CD4-positive, alpha-beta T cell treated with Interleukin-2 at 100 ng/mL for 4 hours (primary cell): ENCODE results near the gene LAPTM5.

Source experiments
- DNase-seq: peaks from one replicate; pipeline ENCODE4 v3.0.0-alpha.2; 2020; ENCODE audit warnings: low spot score

The LAPTM5 gene

DNA sequence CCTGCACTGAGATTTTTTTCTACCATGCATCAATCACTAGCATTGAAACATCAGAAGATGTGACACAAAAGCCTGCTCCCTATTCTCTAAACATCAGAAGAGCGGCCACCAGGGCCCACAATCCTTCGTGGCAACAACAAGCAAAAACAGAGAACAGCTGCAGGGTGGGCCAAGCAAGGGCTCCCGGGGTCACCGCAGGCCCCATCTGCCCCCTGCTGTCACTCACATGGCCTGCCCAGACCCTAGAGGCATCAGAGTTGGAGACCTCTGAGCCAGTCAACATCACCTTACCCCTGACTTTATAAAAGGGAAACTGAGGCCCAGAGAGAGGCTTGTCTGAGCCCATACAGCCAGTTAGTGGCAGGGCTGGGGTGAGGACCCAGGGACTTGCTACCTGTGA, 1.8 kb downstream of the LAPTM5 start:
- no peak for DNase-seq

DNA sequence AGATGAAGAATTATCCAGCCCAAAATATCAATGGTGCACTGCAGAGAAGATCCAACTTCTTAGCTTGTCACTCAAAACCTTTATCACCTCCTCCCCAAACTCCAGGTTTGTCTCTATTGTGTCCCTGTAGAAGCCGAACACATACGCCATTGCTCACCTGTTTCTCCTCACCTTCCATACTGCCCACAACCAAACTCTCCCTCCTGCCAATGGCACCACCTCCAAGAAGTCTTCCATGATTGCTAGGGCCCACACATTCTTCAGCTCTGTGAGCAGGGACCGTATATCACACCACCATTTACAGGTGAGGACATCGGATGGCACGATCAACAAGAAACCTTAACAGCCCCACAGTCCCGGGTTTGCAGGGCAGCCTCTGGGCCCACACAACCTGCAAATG, 2.2 kb downstream of the LAPTM5 start:
- no peak for DNase-seq

DNA sequence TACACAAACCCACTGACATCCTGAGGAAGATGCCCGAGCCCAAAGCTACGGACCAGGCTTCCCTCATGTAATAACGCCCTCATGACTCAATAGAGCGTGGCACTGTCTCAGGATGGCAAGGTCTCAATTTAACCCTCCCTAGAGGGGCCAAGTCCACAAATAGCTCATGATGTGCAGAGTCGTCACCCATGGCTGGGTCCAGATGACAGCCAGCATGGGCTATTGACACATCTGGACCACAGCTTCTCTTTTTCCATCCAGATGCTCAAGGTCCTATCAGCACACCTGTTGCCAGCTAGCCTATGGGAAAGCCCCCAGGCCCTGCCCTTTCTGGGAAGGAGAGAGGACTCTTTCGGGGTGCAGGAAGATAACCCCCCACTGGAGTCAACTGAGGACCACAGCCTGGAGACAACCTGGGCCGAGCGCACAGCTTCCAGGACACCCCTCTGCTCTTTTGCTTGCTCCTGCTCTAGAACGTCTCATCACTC, 2.8 kb downstream of the LAPTM5 start:
- peak; percentile 43 for DNase-seq

DNA sequence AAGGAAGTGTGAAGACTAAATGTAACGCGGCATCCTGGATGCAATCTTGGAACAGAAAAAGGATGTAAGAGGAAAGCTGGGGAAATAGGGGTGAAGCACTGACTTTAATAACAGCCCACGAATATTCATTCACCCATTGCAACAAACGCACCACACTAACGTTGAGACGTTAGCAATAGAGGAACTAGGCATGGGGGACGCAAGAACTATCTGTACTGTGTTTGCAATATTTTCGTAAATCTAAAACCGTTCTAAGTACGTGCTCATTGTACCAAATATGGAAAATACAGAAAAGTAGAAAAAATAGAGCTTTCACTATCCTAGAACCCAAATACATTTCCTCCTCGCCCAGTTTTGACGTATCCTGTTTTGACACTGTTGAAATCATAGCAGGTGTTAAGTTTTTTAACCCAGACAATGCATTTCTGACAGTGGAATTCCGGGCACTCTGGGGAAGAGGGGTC, 3.9 kb downstream of the LAPTM5 start:
- DNase-seq: peak; percentile 29

DNA sequence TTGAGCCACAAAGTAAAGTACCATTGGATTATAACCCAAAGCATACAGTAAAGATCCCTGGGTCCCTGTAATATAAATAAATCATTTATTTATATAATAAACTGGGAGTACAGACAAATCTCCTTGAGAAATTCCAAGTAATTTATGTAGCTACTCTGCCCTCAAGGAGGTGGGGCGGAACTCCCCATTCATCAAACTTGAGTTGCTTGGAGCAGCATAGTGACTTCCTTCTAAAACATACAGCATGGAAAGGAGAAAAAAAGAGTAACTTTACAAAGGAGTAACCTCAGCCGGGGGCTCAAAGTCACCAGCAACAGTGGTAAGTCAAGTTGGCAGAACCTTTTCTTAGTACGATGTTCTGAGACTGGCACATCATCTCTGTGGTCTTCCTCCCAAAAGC, 4.5 kb downstream of the LAPTM5 start:
- DNase-seq: no peak

DNA sequence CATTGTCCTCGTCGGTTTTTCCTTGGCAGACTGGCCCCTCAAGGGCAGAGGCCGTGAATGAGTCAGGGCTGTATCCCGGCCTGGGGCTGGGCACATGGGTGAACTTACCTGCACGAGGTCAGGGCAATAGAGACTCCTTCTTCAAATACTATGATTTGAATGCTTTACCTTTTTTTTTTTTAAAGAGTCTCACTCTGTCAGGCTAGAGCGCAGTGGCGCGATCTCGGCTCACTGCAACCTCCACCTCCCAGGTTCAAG, 5.0 kb downstream of the LAPTM5 start:
- no peak for DNase-seq

DNA sequence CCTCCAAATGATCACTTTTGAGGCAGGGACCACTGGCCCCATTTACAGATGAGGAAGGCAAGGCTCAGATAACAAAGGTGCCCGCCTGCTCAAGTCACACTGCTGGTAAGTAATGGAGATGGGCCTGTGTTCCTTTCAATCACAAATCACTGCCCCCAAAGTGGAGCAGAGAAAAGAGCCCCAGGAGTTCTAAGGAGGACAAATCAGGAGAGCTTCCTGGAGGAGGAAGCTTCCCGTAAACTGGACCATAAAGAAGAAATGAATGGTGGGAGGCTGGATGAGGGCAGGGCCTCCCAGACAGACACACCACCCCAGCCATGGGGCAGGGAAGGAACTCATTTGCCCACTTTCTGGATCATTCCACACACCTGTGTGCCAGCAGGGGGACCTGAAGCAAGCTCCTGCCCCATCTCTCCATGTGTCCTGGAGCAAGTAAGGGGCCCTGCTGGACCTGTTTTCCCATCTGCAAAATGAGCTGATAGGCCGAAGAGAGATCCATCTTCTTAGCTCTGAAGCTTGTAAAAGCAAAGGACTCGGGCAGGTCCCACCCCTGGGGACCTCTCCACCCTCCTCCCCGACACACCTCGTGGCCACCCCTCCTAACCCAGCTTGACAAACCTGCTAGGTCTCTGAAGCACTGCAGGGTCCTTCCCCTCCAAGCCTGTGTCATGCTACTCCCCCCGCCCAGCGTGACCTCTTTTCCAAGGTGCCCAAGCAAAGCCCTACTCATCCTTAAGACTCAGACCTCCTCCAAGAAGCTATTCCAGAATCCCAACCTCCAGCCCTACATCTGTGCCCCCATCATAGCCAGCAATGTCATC, 5.5 kb downstream of the LAPTM5 start:
- peak; percentile 25 for DNase-seq

DNA sequence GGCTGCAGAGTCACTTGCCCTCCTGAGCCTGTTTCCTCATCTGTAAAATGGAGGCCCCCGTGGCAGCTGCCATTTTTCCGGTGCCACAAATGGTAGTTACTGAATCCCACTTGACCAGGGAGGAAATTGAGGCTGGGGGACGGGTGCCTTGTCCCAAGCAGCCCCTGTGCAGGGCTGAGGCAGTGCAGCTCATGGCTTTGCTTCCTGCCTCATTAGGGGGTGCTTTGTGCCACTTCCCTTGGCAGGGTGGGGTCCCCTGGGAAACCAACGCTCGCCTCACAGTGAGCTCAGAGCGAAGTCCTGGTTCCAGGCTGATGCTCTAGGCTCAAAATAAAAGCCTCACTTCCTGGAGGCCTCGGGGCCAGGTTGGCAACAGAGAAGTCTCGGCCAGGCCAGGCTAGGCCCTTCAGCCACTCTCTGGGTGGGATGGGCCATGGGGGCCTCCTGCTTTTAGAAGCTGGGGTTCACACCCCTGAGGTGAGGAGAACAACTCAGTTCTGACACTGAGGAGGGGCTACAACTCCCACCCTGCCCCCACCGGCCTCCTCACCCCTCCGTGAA, 6.8 kb downstream of the LAPTM5 start:
- DNase-seq: no peak

DNA sequence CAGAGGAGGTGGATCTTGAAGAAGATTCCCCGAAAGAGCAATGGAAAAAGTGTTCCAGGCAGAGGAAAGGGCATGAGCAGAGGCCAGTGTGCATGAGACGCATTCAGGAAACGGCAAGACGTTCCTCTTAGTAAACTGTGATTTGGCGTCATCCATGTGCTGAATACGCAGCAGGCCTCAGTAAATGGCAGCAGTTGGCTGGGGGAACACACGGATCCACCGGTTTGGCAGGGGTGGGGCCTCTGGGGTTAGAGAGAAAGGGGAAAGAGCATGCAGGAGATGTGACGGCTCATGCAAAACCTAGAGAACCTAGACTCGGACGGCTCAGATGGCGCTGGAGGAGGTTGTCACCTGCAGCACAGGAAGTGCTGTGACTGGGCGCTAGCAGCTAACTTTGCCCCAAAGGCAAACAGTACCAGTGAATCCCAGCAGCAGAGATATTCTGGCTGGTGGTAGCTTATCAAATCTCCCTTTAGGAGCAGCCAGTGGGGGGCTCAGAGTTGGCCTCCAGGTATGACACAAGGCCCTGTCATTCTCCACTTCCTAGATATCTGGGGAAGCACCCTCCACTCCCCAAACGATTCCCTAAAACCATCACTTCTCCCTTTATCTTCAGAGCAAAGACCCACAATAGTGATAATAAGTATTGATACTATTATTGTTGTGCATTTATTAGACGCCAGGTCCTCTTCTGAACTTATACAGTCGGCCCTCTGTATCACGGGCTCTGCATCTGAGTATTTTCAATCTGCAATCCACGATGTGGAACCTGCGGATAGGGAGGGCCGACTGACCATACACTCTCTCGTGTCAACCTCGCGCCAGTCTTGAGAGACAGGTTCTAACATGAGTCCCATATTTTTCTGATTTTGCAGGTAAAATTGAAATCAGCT, 7.6 kb downstream of the LAPTM5 start:
- DNase-seq: peak; percentile 75

DNA sequence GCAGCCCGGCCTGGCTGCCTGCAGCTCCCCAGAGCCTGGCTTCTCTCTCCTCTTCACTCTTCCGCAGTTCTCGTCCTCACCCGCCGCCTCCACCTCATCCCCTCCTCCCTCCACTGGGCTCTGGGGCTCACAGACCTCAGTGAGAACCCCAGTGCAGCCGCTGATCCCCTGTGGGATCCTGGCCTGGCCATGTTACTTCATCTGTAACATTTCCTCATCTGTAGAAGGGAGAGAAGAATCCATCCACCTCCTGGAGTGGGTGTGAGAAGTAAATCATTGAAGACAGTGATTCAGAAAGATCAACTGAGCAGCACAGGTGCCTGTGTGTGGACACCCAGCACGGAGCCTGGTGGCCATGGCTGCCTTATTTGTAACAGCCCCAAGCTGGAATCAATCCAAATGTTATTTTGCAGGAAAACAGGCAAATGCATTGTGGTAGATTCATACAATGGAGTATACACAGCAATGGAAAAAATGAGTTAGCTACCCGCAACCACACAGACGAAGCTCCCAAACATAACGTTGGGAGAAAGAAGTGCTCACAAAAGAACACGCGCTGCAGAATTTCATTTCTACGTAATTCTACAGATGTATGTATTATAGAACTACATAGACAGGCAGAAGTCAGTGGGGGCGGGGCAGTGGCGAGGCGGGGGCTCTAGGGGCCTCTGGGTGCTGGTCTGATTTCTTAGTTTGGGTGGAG, 8.7 kb downstream of the LAPTM5 start:
- peak; percentile 25 for DNase-seq

DNA sequence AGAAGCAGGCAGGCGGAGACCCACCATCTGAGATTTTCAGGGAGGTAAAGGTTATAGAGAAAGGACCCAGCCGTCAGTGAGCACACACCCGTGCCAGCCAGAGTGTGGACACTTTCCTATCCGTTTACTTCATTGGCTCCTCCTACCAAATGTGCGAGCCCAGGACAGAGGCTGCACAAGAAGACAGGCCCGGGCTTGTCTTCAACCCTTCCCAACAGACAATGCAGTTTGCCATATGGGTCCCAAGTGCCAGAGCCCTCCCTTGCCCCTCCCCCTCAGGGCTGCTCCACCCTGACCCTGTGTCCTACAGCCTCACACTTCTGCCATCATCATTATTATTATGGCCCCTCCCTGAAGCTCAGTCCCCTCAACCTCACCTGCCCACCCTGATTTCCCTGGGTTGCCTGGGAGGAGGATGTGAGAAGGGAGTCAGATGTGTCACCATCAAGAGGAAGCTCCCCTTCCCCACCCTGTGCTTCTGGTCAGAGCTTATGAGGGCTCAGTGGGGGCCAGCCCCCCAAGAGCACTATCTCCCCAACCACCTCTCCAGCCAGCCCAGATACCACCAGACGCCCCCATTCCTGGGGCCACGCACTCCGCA, 9.4 kb downstream of the LAPTM5 start:
- DNase-seq: no peak

DNA sequence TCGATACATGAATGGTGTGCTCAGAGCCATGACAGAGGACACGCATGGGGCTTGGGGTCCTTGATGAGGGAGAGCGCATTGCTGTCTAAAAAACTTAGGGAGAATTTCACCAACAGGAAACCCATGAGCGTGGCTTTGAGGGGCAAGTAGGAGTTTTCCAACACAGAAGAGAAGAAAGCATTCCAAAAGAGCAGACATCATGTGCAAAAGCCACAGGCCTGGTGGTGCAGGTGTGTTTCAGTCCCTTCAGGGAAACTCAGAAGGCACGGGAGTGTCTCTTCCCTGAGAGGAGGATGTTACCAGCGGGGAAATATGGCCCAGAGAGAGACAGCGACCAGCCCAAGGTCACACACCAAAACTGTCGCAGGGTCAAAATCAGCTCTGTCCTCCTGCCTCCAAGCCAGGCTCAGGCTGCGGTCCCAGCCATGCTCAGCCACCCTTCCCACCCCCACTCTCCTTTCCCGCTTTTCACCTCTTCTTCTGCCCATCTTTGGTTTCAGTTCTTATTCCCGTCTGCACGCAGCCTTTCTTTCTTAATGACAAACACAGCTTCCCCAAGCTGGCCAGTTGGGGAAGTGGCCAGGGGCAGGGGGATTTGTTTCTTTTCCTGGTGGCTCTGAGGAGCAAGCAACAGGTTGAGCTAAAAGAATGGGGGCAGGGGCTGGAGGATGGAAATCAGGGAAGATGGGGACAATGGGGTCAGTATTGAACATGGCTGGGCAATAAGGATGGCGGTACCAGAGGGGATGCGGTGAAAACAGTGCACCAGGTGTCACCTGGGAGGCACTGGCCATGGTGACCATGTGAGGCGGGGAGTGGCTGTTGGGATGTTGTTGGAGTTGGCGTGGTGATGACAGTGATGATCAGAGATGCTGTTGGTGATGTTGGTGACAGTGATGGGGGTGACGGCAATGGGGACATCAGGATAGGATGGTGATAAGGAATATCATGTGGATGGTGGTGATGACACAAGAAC, 10.3 kb downstream of the LAPTM5 start:
- DNase-seq: no peak

DNA sequence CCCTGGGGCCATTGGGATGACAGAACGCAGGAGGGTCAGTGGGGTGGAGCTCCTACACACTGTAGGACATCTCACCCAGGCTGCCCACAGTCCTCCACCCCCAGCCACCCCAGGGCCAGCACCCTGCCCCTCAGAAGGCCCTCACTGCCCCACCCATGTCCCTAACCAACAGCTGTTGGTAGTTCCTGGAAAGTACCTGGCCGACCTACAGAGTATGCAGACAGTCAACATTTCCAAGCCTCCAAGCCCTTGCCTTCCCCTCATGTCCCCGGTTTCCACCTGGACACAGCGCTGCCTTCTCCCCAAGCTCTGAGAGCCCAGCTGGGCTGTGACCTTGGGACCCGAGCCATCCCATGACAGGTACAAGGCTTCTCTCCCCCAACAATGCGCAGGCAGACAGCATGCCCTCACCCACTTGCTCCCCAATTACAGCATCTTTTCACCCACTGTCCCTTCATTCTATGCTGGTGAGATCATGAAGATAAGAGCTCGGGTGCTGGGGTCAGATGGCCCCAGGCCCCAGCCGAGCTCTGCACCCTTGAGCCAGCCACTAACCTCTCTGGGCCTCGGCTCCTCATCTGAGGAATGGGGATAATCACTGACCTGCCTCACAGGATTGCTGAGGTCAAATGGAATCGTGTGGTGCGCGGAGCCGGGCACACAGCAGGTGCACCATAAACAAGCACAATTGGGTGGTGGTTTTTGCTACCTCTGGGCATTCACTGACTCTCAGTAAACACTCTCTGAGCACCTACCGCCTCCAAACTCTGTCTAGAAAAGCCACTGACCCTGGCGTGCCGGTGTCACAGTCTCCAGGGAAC, 11.2 kb downstream of the LAPTM5 start:
- no peak for DNase-seq

DNA sequence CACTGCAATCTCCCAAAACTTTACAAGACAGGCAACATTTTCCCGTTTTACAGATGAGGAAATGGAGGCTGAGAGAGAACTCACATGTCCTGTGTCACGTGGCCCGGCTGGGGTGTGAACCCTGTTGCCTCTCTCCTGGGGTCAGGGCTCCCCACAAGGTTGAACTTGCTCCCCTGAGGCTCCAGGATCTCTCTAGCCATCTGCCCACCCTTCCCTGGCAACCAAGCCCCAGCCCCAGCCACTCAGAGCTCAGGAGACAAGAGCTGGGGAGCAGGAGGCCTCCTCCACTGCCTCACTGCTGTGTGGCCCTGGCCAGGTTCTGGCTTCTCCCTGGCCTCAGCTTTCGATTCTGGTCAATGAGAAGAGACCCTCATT, 11.8 kb downstream of the LAPTM5 start:
- DNase-seq: no peak

DNA sequence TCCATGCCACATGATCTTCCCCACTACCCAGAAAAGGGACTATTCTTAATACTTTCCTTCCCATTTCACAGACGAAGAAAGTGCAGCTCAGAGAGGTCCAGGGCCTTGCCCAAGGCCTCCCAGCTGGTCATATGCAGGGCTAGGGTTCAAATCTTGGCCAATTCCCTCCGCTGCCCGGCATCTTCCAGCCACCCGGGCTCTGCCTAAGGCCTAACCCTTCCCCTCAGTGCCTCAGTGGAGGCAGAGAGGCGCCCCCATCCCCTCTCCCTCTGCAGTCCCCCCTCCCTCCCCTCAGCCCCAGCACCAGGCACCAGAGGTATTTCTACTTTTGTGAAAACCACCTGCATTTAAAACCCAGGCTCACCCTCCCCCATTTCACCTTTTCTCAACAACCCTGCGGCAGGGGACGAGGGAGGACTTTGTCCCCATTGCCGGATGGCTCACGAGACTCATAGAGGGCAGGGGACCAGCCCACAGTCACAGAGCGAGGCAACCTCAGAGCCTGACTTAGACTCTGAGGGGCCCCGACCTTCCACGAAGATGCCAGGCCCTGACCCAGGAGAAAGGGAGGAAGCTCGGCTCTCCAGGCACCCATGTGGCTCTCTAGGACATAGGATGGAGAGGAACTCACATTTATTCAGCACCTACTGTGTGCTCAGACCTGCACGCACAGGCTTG, 12.3 kb downstream of the LAPTM5 start:
- DNase-seq: no peak

DNA sequence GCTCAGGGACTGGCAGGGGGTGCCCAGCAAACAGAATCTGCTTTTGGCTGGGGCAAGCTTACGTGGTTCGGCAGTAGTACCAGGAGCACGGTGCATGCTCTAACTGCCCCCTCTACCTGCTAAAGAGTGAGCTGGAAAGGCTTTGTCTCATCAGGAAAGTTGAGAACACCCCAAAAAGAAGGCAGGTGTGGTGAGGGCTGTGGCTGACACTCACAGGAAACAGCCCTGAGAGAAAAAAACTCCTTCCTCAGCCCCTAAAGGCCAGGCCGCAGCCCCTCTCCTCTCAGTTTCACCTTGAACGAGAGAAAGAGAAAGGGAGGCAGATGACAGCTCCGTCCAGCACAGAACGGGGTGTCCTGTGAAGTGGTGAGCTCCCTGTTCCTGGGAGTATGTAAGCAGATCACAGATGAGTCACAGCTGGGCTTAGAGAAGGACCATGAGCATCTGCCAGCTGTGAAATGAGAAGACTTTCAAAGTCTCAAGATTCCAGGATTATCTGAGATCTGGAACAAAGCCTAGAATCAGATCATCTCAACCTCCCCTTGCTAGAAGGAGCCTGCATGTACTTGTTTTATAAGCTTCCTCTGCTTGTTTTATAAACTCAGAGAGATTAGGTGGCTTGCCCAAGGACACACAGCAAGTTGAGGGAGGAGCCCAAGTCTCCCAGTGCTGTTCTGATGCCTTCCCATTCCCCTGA, 13.4 kb downstream of the LAPTM5 start:
- peak; percentile 44 for DNase-seq

DNA sequence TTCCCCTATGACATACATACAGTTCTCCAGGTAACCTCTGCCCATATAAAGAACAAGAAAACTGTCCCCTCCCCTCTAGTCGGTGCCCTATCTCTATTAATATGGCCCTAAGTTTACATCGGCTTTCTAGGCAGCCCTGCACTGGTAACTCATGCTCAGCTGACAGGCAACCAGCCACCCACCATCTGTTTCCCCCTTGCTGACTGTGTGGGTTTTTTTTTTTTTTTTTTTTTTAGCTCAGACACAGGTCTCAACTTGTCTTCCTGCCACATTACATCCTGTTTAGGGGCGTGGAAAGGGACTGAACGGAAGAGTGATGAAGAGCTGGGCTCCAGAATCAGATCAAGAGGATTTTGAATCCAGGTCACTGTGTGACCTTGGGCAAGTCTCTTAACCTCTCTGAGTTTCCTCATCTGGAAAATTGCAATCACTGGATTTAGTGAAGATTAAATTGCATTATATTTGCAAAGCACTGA, 14.0 kb downstream of the LAPTM5 start:
- peak; percentile 86 for DNase-seq

DNA sequence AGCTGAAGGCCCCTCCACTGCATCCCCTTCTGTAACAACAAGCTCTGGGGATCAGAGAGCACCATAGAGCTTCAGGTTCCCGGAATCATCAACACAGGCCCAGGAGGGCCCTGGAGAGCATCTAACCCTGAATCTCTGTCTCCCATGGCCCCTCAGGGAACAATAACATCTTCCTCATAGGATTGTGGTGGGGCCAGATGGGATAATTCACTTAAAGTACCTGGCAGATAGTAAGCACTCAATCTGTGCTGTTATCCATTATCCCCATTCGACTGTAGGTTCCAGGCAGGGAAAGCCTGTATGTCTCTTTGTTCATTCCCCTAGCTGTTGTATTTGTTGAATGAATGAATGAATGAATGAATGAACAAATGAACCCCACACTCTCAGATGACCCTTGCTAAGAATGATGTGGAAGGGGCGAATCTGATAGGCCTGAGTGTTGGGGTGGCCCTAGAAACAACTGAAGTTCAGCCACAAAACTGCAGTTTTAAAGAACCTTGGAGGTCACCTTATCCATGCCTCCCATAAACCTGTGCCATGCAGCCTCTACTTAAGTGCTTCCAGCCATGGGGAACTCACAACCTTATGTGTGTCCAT, 14.5 kb downstream of the LAPTM5 start:
- no peak for DNase-seq
